ENCODE results near the gene PRADC1.

DNA sequence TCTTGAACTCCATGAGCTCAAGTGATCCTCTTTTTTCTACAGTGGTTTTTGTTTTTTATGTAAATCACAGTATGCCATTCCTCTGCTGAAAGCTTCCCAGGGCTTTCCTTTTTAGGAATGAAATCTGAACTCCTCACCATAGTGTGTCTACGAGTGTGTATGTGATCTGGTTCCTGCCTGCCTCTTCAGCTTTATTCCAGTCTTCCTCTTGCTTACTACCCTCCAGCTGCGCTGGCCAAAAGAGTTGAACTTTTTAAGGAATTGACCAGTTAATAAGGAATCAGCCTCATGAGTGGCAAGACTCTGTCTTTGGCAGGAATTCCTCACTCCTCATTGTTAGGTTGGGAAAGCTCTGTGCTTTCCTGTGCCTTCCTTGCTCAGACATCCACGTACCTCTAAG lies 5.1 kb upstream of the PRADC1 start:
- TF ChIP-seq EZH2 (IDR thresholded peaks at IDR 0.05; ENCODE audit: low read depth, unreplicated experiment) (no peak), CREB1 (CRISPR knock-in tag; IDR thresholded peaks at IDR 0.05; ENCODE audit: low read depth) (no peak), STAT1 (IDR thresholded peaks at IDR 0.05; ENCODE audit: unreplicated experiment) (no peak), EZH2phosphoT487 (IDR thresholded peaks at IDR 0.05; ENCODE audit: unreplicated experiment) (no peak), POLR2AphosphoS5 (IDR thresholded peaks at IDR 0.05; ENCODE audit: low read depth) (no peak)
- TF ChIP-seq, protein P1, sequence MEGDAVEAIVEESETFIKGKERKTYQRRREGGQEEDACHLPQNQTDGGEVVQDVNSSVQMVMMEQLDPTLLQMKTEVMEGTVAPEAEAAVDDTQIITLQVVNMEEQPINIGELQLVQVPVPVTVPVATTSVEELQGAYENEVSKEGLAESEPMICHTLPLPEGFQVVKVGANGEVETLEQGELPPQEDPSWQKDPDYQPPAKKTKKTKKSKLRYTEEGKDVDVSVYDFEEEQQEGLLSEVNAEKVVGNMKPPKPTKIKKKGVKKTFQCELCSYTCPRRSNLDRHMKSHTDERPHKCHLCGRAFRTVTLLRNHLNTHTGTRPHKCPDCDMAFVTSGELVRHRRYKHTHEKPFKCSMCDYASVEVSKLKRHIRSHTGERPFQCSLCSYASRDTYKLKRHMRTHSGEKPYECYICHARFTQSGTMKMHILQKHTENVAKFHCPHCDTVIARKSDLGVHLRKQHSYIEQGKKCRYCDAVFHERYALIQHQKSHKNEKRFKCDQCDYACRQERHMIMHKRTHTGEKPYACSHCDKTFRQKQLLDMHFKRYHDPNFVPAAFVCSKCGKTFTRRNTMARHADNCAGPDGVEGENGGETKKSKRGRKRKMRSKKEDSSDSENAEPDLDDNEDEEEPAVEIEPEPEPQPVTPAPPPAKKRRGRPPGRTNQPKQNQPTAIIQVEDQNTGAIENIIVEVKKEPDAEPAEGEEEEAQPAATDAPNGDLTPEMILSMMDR (conservative IDR thresholded peaks at IDR 0.05; ENCODE audit: low read depth in 2 of 2): no peak
- TF ChIP-seq, protein P2, sequence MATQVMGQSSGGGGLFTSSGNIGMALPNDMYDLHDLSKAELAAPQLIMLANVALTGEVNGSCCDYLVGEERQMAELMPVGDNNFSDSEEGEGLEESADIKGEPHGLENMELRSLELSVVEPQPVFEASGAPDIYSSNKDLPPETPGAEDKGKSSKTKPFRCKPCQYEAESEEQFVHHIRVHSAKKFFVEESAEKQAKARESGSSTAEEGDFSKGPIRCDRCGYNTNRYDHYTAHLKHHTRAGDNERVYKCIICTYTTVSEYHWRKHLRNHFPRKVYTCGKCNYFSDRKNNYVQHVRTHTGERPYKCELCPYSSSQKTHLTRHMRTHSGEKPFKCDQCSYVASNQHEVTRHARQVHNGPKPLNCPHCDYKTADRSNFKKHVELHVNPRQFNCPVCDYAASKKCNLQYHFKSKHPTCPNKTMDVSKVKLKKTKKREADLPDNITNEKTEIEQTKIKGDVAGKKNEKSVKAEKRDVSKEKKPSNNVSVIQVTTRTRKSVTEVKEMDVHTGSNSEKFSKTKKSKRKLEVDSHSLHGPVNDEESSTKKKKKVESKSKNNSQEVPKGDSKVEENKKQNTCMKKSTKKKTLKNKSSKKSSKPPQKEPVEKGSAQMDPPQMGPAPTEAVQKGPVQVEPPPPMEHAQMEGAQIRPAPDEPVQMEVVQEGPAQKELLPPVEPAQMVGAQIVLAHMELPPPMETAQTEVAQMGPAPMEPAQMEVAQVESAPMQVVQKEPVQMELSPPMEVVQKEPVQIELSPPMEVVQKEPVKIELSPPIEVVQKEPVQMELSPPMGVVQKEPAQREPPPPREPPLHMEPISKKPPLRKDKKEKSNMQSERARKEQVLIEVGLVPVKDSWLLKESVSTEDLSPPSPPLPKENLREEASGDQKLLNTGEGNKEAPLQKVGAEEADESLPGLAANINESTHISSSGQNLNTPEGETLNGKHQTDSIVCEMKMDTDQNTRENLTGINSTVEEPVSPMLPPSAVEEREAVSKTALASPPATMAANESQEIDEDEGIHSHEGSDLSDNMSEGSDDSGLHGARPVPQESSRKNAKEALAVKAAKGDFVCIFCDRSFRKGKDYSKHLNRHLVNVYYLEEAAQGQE (IDR thresholded peaks at IDR 0.05; ENCODE audit: unreplicated experiment): no peak
- TF ChIP-seq, protein P3, sequence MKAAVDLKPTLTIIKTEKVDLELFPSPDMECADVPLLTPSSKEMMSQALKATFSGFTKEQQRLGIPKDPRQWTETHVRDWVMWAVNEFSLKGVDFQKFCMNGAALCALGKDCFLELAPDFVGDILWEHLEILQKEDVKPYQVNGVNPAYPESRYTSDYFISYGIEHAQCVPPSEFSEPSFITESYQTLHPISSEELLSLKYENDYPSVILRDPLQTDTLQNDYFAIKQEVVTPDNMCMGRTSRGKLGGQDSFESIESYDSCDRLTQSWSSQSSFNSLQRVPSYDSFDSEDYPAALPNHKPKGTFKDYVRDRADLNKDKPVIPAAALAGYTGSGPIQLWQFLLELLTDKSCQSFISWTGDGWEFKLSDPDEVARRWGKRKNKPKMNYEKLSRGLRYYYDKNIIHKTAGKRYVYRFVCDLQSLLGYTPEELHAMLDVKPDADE (IDR thresholded peaks at IDR 0.05): no peak

Data from GM23338 (cell line).